PC-9 (cell line): Measurements from ENCODE around the gene PLCG2.
"Not testable (repeated sequence)": the region's sequence is repeated elsewhere in the genome, so short reads cannot be mapped to it uniquely, and the experiment has no call there.

ENCODE experiments used
- EZH2 ChIP-seq: fragments of 200-600 bp; sonication (generic); IDR thresholded peaks from 2 replicates; pipeline ENCODE4 v1.8.0; 2017; ENCODE audit warnings: antibody characterized with exemption, low read depth
- TF ChIP-seq, protein P1 (sequence below): fragments of 200-600 bp; sonication (generic); conservative IDR thresholded peaks from 2 replicates; pipeline ENCODE4 v1.6.1; 2017; ENCODE audit warnings: mixed run types, antibody characterized with exemption, mild to moderate bottlenecking, moderate library complexity

DNA sequence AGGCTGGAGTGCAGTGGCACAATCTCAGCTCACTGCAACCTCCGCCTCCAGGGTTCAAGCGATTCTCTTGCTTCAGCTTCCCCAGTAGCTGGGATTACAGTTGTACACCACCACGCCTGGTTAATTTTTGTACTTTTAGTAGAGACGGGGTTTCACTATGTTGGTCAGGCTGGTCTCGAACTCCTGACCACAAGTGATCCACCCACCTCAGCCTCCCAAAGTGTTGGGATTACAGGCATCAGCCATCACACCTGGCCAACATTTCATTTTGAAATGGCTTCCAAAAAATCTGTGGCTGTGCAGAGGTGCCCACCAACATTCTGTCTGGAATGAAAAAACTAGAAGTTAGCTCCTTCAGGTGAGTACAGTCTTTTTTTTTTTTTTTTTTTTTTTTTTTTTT, 22.6 kb downstream of the PLCG2 start:
- TF ChIP-seq, protein P1, sequence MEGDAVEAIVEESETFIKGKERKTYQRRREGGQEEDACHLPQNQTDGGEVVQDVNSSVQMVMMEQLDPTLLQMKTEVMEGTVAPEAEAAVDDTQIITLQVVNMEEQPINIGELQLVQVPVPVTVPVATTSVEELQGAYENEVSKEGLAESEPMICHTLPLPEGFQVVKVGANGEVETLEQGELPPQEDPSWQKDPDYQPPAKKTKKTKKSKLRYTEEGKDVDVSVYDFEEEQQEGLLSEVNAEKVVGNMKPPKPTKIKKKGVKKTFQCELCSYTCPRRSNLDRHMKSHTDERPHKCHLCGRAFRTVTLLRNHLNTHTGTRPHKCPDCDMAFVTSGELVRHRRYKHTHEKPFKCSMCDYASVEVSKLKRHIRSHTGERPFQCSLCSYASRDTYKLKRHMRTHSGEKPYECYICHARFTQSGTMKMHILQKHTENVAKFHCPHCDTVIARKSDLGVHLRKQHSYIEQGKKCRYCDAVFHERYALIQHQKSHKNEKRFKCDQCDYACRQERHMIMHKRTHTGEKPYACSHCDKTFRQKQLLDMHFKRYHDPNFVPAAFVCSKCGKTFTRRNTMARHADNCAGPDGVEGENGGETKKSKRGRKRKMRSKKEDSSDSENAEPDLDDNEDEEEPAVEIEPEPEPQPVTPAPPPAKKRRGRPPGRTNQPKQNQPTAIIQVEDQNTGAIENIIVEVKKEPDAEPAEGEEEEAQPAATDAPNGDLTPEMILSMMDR = not testable (repeated sequence)
- not testable (repeated sequence) for TF ChIP-seq EZH2
